Measurements from ENCODE around the gene HPCAL4.

DNA sequence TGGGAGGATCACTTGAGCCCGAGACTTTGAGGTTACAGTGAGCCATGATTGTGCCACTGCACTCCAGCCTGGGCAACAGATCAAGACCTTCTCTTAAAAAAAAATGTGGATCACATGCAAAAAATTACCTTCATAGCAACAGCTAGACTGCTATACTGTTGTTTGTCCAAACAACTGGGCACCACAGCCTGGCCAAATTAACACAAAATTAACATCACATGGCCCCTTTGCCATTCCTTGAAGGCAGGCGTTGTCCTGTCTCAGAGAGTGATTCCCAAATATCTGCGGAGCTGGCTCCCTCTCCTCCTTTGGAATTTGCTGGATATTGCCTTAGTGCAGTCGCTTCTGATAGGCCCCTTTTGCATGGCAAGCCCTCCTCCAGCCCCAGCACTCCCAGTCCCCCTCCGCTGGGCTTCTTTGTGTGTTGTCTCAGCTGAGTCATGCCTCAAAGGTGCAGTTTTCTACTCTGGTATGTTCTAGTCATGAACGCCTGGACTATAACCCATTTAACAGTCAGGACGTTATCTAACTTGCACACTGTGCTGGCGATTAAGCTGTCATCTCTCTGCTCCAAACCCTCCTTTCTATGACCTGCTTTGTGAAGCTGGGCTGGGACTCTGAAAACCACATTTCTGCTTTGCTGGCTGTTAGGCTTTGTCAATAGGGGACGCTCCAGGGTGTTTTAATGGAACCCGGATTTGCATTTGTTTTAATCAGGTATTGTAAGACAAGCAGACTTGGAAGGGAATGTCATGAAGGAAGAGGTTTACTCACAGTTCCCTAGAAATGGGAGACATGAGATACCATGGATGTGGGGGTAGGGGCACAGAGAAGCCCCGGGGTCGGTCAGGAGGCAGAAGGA lies 20.1 kb upstream of the HPCAL4 start:
- TF ChIP-seq, protein P1, sequence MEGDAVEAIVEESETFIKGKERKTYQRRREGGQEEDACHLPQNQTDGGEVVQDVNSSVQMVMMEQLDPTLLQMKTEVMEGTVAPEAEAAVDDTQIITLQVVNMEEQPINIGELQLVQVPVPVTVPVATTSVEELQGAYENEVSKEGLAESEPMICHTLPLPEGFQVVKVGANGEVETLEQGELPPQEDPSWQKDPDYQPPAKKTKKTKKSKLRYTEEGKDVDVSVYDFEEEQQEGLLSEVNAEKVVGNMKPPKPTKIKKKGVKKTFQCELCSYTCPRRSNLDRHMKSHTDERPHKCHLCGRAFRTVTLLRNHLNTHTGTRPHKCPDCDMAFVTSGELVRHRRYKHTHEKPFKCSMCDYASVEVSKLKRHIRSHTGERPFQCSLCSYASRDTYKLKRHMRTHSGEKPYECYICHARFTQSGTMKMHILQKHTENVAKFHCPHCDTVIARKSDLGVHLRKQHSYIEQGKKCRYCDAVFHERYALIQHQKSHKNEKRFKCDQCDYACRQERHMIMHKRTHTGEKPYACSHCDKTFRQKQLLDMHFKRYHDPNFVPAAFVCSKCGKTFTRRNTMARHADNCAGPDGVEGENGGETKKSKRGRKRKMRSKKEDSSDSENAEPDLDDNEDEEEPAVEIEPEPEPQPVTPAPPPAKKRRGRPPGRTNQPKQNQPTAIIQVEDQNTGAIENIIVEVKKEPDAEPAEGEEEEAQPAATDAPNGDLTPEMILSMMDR (IDR thresholded peaks at IDR 0.05): no peak
- TF ChIP-seq POLR2A (IDR thresholded peaks at IDR 0.05): no peak
